Lower leg skin (tissue), 4 donors: ENCODE measurements around the gene LAMTOR5. TPM values are rescaled to one million over a fixed set of nuclear protein-coding genes. Genes with fewer than 3 reads are reported as not detected.
"Not testable (repeated sequence)": the region's sequence is repeated elsewhere in the genome, so short reads cannot be mapped to it uniquely, and the experiment has no call there.

ENCODE experiments used
- DNase-seq, 2 donors: peaks; one replicate each; pipeline ENCODE4 v3.0.0-alpha.2; 2019; ENCODE audit warnings: low spot score in 2 of 2
- H3K4me3 ChIP-seq: fragments of 200-600 bp; sonication (generic); 2 replicates; pipeline ENCODE4 v1.5.1; 2017; ENCODE audit warnings: mild to moderate bottlenecking, low read depth; ENCODE audit not compliant: poor library complexity, severe bottlenecking
- POLR2A ChIP-seq, 2 donors: fragments of 450-650 bp; IDR thresholded peaks; one replicate each; pipeline ENCODE4 v1.6.1; 2016 to 2017; ENCODE audit warnings: antibody characterized with exemption in 2 of 2, mild to moderate bottlenecking in 1 of 2, moderate library complexity in 1 of 2
- WGBS, 2 donors: methylation state at CpG; one replicate each; pipeline ENCODE4 v1.1.5; 2018; 5-methylcytosine and 5-hydroxymethylcytosine counted together
- intact Hi-C: fragments of 100-400 bp; cut with DNase I; formaldehyde crosslinking; loops from one replicate; pipeline ENCODE4 v1.15.0; 2023; ENCODE audit warnings: low total_unique reads
- total RNA-seq, 4 donors: library from RNA; depleted of rRNA; stranded (reverse); fragments of >200 nt; gene quantifications; one replicate each; pipeline ENCODE4 v1.1.0, GENCODE V29; 2016
- TF ChIP-seq, protein P1 (sequence below), 3 donors: fragments of 450-650 bp; IDR thresholded peaks; one replicate each; pipeline ENCODE4 v1.5.1; 2016; ENCODE audit warnings: antibody characterized with exemption in 3 of 3, mild to moderate bottlenecking in 3 of 3, moderate library complexity in 2 of 3

Gene LAMTOR5
- total RNA-seq, 4 donors from 2014 or later = 47.7 to 76.1 (median 67.0) TPM

DNA sequence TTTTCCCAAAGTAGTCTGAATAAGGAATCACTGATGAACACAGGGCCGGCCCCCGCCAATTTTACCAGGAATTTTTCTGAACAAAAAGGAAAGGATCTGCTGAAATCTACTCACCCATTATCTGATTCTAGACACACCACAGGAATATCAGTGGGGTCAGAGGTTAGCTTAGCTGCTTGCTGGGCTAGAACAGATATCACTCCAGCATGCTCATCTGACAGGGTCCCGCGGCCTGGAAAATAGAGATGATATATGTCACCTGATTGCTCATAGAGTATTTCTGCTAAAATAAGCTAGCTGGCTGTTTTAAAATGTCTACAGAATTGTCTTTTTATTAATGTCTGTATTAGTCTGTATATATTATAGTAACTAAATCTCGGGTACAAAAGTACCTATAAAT is 3.7 kb downstream of the LAMTOR5 start:
- DNase-seq = no peak
- intact Hi-C loops = no loop called here
- H3K4me3 ChIP-seq = no peak overlapping the region
- 94% methylated on average over 5 of the region's 5 CpGs for WGBS, 2 donors
- no peak for TF ChIP-seq POLR2A (IDR thresholded peaks at IDR 0.05)
- TF ChIP-seq, protein P1, sequence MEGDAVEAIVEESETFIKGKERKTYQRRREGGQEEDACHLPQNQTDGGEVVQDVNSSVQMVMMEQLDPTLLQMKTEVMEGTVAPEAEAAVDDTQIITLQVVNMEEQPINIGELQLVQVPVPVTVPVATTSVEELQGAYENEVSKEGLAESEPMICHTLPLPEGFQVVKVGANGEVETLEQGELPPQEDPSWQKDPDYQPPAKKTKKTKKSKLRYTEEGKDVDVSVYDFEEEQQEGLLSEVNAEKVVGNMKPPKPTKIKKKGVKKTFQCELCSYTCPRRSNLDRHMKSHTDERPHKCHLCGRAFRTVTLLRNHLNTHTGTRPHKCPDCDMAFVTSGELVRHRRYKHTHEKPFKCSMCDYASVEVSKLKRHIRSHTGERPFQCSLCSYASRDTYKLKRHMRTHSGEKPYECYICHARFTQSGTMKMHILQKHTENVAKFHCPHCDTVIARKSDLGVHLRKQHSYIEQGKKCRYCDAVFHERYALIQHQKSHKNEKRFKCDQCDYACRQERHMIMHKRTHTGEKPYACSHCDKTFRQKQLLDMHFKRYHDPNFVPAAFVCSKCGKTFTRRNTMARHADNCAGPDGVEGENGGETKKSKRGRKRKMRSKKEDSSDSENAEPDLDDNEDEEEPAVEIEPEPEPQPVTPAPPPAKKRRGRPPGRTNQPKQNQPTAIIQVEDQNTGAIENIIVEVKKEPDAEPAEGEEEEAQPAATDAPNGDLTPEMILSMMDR (IDR thresholded peaks at IDR 0.05) = no peak

DNA sequence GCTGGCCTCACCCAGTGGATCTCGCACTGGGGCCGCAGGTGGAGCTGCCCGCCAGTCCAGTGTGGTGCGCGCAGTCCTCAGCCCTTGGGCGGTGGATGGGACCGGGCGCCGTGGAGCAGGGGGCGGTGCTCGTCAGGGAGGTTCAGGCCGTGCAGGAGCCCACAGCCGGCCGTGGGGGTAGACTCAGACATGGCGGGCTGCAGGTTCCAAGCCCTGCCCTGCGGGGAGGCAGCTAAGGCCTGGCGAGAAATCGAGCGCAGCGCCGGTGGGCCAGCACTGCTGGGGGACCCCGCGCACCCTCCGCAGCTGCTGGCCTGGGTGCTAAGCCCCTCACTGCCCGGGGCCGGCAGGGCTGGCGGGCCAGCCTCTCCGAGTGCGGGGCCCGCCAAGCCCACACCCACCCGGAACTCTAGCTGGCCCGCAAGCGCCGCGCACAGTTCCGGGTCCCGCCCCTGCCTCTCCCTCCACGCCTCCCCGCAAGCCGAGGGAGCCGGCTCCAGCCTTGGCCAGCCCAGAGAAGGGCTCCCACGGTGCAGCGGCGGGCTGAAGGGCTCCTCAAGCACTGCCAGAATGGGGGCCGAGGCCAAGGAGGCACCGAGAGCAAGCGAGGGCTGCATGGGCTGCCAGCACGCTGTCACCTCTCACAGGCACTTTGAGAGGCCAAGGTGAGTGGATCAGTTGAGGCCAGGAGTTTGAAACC is 11.1 kb downstream of the LAMTOR5 start:
- DNase-seq, H3K4me3 ChIP-seq, intact Hi-C loops: not testable (repeated sequence)
- 97 to 98% methylated on average over 22 to 44 of the region's 48 CpGs for WGBS, 2 donors

DNA sequence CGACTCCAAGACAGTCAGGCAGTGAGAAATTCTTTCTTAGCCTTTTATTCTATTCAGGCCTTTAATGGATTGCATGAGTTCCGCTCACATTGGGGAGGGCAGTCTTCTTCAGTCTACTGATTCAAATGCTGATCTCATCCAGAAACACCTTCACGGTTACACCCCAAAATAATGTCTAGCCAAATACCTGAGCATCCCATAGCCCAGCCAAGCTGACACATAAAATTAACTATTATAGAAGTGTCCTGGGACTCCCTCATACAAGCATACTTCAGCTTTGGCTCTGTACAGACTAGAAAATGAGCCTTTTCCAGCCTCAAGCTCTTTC is 13.0 kb downstream of the LAMTOR5 start:
- WGBS, 2 donors = 83 to 91% methylated on average over 3 of the region's 3 CpGs
- H3K4me3 ChIP-seq = no peak overlapping the region
- no peak for DNase-seq
- intact Hi-C loops = no loop called here
- TF ChIP-seq POLR2A (IDR thresholded peaks at IDR 0.05) = no peak
- TF ChIP-seq, protein P1 (IDR thresholded peaks at IDR 0.05) = no peak

DNA sequence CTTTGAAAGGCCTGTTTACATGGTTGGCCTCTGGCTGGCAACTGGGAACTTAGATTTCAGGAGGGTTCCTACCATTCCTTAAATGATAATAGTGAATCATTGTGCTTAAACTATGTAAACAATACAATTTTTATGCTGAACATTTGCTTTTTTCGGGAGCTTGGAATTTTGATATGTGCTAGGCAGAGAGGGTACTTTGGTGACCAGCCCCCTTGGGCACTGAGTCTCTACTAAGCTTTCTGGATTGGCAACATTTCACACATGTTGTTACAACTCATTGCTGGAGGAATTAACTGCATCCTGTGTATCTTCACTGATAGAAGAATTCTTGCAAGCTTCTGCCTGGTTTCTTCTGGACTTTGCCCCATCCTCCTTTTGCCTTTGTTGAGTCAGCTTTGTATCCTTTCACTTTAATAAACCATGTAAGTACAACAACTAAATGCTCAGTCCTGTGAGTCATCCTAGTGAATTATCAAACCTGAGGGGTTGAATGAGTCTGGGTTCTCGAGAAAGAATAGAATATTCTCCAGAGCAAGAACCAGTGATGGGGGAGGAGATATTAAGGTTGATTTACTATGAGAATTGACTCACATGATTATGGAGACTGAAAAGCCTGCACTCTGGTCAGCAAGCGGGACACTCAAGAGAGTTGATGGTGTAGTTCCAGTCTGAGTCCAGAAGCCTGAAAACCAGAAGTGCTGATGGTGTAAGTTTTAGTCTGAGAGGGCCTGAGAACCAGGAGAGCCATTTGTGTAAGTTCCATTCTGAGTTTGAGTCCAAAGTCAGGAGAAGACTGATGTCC is 13.6 kb downstream of the LAMTOR5 start:
- intact Hi-C loops = no loop called here
- no peak for DNase-seq
- TF ChIP-seq, protein P1 (IDR thresholded peaks at IDR 0.05) = no peak
- no peak for TF ChIP-seq POLR2A (IDR thresholded peaks at IDR 0.05)
- 71 to 74% methylated on average over 3 of the region's 3 CpGs for WGBS, 2 donors
- H3K4me3 ChIP-seq = no peak overlapping the region

DNA sequence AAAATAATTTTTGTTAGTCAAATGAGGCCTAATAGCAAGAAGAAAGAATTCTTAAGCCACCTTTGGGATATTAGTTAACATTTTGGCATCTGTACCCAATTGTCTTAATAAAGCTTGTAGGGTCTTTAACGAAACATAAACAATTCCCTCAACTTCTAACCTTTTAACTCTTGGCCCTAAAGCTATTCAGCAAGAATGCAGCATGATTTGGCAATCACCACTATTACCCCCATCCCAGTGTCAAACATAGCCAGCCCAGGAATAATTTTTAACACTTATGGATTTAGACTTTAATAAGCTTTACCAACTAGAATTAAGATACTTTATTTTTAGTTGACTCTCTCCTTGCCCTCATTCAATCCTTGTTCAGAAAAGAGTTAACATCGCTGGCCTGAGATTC is 14.2 kb downstream of the LAMTOR5 start:
- intact Hi-C loops = no loop called here
- TF ChIP-seq POLR2A (IDR thresholded peaks at IDR 0.05) = no peak
- TF ChIP-seq, protein P1 (IDR thresholded peaks at IDR 0.05) = no peak
- WGBS, 2 donors = 85% methylated on average over 2 of the region's 2 CpGs
- no peak for DNase-seq
- no peak overlapping the region for H3K4me3 ChIP-seq

DNA sequence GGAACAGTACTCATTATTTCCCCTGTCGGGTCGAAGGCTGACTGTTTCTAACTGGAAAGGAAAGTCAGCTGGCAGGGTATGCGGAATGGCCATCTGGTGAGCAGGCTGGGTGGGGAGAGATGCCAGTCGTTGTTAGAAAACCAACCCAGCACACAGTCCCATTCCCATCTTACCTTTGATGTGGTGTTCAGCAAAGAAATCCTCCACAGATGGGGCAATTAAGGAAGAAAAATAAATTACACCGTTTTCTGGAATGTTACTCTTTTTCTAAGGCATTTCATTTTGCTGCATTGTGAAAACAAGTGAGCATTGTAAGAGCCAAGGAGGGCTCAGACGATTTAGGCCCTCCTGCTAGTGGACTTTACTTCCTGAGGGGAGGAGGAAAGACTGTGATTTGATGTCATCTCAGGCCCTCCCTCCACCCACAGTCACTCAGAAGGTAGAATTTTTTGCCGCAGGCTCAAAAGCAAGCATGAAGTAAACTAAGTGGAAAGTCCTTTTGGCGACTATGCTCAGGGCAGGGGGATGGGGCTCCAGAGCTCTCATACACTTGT is 16.7 kb downstream of the LAMTOR5 start, which contains the start of gene SLC16A4:
Gene SLC16A4 (minus strand): TSS at position 335 of the 554 bp plus-strand sequence. CDS start 1,703 bp downstream, outside the sequence.
- intact Hi-C loops = no loop called here
- DNase-seq = no peak
- WGBS, 2 donors = 31 to 38% methylated on average over 8 of the region's 8 CpGs
- H3K4me3 ChIP-seq = no peak within 1 kb of the TSS
- no peak for TF ChIP-seq POLR2A (IDR thresholded peaks at IDR 0.05)
- TF ChIP-seq, protein P1 (IDR thresholded peaks at IDR 0.05) = no peak
